ENCODE data around the gene PIGZ. TPM values are rescaled to one million over a fixed set of nuclear protein-coding genes. Genes with fewer than 3 reads are reported as not detected.

PIGZ gene
- total RNA-seq, 2 donors from 2014 or later = 0.78 to 0.82 TPM

DNA sequence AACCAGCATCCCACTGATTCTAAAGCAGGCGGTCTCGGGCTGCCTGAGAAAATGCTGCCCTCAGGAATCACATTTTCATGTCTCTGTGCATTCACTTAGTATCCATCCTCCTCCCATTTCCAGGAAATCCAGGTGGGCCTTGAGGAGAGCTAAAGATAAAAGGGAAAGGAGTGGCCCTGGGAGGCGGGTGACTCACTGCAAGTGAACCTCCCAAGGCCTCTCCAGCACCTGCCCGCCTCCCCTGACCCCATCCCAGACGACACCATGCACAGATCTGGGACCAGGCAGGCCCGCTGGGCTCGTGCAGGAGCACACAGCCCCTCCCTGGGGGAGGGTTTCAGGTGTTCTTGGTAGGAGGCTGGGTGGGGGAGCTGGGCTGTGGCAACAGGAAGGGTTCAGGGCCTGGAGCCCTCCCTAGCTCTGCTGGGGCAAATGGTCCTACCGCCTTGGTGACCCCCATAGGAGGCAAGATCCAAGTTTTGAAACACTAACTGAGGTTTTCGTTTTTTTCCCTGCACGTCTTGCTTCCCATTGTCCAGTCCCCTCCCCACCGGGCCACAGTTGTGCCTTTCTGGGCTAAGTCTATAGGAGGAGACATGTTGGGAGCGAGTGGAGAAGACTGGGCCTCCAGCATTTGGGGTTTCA, 38.8 kb upstream of the PIGZ start:
- Mint-ChIP-seq H3K4me1 (peaks cover 4% of the 10 kb centered on the region), H3K4me3 (no peak overlapping the region), H3K9me3 (no peaks in the 10 kb centered on the region), H3K27me3 (no peaks in the 10 kb centered on the region), H3K36me3 (ENCODE audit: low read depth) (no peaks in the 10 kb centered on the region), H3K27ac (no peak overlapping the region)
- ATAC-seq (replicated peaks) = no peak

DNA sequence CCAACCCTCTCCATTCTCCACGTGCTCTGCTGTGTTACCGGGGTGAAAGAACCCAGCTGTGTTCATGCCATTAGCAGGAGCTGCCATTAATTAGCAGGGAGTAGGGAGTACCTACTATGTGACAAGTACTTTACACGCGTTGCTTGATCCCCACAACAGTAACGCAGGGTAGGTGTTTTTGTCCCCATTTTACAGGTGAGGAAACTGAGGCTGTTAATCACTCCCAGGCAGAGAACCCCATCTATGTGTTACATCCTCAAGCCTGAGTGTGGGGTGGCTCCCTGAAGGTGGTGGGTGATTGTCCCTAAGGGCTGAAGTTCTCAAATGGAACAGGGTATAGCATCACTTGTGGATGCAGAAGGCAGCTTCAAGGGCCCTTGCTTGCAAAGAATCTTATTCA, 38.2 kb upstream of the PIGZ start:
- no peaks in the 10 kb centered on the region for H3K36me3 Mint-ChIP-seq (ENCODE audit: low read depth)
- no peak for ATAC-seq (replicated peaks)
- no peak overlapping the region for H3K4me3 Mint-ChIP-seq
- H3K27me3 Mint-ChIP-seq = no peaks in the 10 kb centered on the region
- peaks cover 4% of the 10 kb centered on the region for H3K4me1 Mint-ChIP-seq
- H3K9me3 Mint-ChIP-seq = no peaks in the 10 kb centered on the region
- no peak overlapping the region for H3K27ac Mint-ChIP-seq

DNA sequence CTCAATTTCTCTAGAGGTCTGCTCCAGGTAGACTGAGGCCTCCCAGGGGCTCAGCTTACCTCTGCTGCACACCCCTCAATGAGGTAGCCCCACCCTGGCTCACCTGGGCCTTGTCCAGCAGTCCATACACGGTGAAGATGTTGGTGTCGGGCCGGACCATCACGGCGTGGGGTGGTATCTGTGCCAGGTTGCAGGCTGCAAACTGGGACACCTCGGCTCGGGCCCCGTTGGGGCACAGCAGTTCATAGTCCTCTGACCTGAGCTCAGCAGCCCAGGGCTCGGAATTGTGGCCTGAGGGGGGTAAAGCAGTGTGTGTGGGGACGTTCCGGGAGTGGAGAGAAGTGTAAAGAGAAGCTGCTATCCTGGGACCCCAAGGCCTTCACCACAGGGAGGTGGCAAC, 37.8 kb upstream of the PIGZ start:
- no peaks in the 10 kb centered on the region for H3K36me3 Mint-ChIP-seq (ENCODE audit: low read depth)
- H3K27ac Mint-ChIP-seq = no peak overlapping the region

DNA sequence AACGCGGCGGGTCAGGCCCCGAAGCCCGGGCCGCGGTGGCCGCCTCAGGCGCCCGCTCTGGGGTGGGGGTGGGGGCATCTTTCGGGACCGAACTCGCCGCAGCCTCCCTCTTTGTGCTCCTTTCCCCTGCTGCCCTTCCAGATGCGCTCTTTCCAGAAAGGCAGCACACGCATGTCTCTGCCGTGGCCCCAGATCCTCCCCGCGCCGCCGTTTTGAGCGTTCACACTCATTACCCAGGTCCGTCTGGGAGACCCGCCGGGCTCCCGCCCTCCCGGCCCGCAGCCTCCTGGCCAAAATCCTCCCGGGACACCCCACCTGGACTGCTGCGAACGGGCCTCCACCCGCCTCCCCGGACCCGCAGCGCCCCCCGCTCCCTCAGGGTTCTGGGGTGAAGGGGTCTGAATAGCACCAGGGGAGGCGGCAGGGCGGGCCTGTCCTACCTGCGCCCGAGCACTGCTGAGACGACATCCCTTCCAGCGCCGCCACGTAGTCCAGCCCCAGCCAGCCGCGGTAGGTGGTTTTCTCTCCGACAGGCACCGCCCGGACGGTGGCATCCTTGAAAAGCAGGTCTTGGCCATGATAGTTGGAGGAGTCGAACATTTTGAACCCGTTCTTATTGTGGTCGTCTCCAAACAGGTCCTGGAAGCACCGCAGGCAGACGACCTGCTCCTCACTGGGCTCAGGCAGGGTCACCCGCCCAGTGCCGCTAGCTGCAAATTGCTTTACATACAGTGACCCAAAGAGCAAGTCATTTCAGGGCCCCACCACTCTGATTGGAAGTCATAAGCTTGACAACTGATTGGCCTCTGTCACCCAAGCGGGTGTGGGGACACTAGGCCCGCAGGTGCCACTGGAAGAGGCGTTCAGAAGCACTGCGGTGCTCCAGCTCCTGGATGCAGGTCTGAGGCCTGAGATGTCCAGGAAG, 35.1 kb upstream of the PIGZ start:
- H3K27ac Mint-ChIP-seq = peak overlapping the region; percentile 73
- ATAC-seq (replicated peaks) = peak; percentile 35
- H3K9me3 Mint-ChIP-seq = no peaks in the 10 kb centered on the region
- no peaks in the 10 kb centered on the region for H3K36me3 Mint-ChIP-seq (ENCODE audit: low read depth)
- H3K4me1 Mint-ChIP-seq = peaks cover 4% of the 10 kb centered on the region
- no peaks in the 10 kb centered on the region for H3K27me3 Mint-ChIP-seq
- peak overlapping the region; percentile 84 for H3K4me3 Mint-ChIP-seq

More for the DNA sequence above, 37.8 kb upstream of the PIGZ start:
- Mint-ChIP-seq H3K4me3 (no peak overlapping the region), H3K4me1 (peaks cover 4% of the 10 kb centered on the region), H3K27me3 (no peaks in the 10 kb centered on the region), H3K9me3 (no peaks in the 10 kb centered on the region)
- no peak for ATAC-seq (replicated peaks)

DNA sequence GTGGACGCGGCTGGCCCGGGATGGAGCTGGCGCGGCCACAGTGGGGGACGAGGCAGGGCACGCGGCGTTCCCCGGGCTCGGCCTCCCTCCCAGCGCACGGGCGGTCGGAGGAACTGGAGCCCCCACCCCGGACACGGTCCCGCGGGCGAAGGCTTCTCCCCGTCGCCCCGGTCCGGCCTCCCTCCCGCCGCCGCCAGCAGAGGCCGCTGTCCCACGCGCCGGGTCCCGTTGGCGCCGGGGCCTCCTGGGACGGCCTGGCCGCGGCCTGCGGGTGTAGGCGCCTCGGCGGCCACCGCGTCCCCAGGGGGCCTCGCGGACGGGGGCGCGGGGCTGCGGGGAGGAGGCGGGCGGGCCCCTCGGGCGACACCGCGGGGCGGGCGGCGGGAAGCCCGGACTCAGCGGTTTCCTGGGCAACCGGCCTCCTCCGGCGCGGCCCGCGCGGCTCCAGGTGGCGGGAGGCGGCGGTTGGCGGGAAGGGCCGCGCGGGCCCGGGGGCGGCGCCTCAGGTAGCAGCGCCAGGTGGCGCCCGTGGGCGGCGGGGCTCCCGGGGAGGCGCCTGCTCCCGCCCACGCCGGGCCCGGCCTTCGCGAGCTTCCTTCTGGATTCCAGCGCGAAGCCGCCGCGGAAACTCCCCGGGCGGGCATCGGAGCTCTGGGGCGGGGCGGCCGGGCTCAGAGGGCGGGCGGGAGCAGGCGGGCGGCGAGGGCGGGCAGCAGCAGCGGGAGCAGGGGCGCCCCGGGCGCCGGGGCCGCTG, 34.2 kb upstream of the PIGZ start:
- ATAC-seq (replicated peaks) = peak; percentile 87
- no peak overlapping the region for H3K27ac Mint-ChIP-seq
- no peaks in the 10 kb centered on the region for H3K36me3 Mint-ChIP-seq (ENCODE audit: low read depth)
- no peaks in the 10 kb centered on the region for H3K9me3 Mint-ChIP-seq
- H3K4me3 Mint-ChIP-seq = peak overlapping the region; percentile 84
- H3K27me3 Mint-ChIP-seq = no peaks in the 10 kb centered on the region
- peaks cover 4% of the 10 kb centered on the region for H3K4me1 Mint-ChIP-seq

DNA sequence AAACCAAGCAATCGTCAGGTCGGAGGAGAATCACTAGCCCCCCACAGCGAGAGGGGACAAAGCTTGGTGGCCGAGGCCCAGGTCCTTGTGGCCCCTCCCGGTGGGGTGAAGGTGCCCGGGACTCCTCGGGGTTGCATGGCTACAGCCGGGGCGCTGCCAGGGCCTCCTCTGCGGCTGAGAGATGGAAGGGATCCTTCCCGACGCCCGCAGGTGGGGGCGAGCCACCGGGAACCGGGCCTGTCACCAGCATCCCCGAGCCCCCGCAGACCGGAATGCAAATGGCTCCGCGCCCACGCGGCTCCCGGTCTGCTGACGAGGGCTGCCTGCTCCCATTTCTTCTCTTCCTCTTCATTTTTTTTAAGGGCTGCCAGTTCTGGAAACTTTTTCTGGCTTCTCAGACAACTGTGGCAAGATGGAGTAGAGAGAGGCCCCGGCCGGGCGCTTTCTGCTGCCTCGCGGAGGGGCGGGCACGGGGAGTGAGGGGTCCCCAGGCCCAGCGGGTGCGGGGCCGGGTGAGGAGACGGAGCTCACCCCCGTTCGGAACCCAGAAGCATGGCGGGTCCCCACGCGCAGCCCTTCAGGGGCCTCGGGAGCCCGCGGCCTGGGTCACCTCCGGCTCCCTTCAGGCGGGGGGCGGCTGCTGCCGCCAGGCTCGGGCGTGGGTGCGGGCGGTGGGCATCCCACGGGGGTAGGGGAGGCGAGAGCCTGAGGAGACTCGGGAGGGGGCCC, 33.5 kb upstream of the PIGZ start:
- Mint-ChIP-seq H3K4me3 (peak overlapping the region; percentile 70), H3K27me3 (no peaks in the 10 kb centered on the region), H3K27ac (peak overlapping the region; percentile 84), H3K36me3 (ENCODE audit: low read depth) (no peaks in the 10 kb centered on the region), H3K9me3 (no peaks in the 10 kb centered on the region), H3K4me1 (peaks cover 4% of the 10 kb centered on the region)
- ATAC-seq (replicated peaks) = no peak

DNA sequence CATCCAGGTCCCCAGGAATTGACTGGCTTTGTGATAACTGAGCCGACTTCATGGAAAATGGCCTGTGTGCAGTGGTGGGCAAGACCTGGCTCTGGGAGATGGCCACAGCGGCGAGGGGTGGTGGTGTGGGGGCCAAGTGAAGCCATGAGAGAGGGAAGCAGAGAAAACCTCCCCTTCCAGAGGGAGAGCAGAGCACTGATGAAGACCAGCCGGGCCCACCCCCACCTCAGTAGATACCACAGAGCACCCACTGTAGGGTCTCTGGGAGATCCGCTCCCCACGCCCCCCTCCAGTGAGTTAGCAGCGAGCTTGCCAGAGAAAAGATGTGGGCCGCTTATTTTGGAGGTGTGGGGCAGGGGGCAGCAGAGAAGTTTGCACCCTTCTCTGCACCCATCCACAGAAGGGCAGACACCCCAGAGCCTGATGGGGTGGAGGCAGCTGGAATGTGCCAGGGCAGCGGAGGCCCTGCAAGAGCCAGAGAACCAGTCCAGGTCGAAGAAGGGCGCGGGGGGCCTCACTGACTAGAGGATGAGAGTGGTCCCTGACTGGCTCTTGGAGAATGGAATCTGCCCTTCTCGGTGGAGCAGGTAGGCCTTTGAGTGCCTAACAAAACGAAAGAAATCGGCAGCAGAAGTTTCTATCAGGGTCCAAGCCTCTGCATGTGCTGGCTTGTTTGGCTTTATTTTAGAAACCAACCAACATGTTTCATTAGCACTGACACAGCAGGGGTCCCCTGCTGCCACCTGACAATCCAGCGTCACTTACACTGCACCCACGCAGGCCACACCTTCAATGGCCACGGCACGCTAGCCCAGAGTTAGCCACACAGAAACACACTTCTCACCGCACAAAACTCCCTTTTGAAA, 32.7 kb upstream of the PIGZ start:
- Mint-ChIP-seq H3K9me3 (no peaks in the 10 kb centered on the region), H3K27me3 (no peaks in the 10 kb centered on the region), H3K4me1 (peaks cover 4% of the 10 kb centered on the region), H3K36me3 (ENCODE audit: low read depth) (no peaks in the 10 kb centered on the region), H3K4me3 (peak overlapping the region; percentile 70), H3K27ac (peak overlapping the region; percentile 84)
- ATAC-seq (replicated peaks) = no peak

DNA sequence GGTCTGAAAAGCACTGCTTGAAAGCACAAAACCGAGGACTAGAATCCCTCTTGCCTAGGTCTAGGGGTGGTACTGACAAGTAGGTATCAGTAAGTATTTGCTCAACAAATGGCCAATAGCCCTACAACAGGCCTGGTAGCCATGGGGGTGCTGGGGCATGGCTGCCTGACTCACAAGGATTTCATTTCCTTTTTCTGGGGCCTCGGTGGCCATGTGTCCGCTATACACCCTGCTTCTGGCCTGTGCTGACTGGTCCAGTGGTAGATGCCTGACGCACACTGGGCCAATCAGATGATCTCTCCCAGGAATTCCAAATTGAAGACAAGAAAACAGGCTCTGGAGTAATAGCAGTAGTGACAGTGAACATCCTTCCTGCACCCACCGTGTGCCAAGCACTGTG, 31.6 kb upstream of the PIGZ start:
- Mint-ChIP-seq H3K4me3 (no peak overlapping the region), H3K27ac (no peak overlapping the region), H3K27me3 (no peaks in the 10 kb centered on the region)

DNA sequence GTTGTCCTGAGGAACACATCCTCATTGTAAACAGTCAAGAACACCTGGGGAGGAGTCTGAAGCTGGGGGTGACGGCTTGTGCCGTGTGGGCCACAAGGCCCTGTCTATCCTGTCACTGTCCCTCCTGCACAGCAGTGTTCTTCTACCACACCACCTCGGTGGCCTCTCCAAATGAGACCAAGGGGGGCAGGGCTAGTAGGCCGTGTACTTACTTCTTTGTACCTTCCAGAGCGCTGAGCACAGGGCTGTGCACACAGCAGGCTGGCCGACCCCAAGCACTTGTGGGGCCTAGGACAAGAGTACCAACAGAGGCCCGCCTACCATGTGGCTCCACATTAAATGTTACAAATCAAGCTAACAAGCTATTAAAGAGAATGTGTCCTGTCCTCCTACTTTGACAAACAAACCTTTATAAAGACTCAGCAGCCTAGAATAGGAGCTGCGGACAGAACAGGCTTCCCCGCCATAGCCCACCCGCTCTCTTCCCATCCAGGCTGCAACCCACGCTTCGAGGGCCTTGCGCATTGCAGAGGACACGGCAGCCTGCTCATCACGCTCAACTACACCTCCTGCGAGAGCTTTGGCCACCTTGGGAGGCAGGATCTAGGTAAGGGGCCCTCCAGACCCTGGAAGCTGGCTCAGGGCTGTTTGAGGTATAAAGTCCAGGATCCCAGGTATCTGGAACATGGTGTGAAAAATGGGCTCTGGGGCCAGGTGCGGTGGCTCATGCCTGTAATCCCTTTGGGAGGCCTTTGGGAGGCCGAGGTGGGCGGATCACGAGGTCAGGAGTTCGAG, 30.5 kb upstream of the PIGZ start:
- Mint-ChIP-seq H3K27ac (no peak overlapping the region), H3K4me3 (no peak overlapping the region), H3K36me3 (ENCODE audit: low read depth) (no peaks in the 10 kb centered on the region), H3K27me3 (no peaks in the 10 kb centered on the region), H3K9me3 (no peaks in the 10 kb centered on the region), H3K4me1 (no peaks in the 10 kb centered on the region)
- ATAC-seq (replicated peaks) = no peak

More for the DNA sequence above, 31.6 kb upstream of the PIGZ start:
- Mint-ChIP-seq H3K4me1 (peaks cover 4% of the 10 kb centered on the region), H3K36me3 (ENCODE audit: low read depth) (no peaks in the 10 kb centered on the region), H3K9me3 (no peaks in the 10 kb centered on the region)
- no peak for ATAC-seq (replicated peaks)

DNA sequence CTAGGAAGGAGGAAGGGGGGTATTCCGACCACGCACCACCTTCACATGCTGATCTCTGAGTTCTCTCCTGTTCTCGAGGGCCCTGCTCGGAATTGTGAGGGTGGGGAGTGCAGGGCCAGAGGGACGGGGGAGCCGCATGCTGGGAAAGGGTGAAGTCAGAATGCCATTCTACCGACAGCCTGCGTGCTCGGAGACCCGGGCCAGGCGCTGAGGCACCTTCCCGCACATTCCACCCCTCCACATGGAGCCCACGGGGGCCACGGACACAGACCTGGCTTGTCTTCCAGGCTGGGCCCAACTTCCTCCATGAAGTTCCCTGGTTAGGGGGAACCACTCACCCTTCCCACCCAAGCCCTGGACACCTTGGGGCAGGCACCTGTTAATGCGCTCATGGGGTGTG, 28.7 kb upstream of the PIGZ start:
- Mint-ChIP-seq H3K9me3 (no peaks in the 10 kb centered on the region), H3K27me3 (no peaks in the 10 kb centered on the region), H3K36me3 (ENCODE audit: low read depth) (no peaks in the 10 kb centered on the region), H3K4me3 (no peak overlapping the region), H3K4me1 (no peaks in the 10 kb centered on the region), H3K27ac (no peak overlapping the region)
- ATAC-seq (replicated peaks) = no peak

DNA sequence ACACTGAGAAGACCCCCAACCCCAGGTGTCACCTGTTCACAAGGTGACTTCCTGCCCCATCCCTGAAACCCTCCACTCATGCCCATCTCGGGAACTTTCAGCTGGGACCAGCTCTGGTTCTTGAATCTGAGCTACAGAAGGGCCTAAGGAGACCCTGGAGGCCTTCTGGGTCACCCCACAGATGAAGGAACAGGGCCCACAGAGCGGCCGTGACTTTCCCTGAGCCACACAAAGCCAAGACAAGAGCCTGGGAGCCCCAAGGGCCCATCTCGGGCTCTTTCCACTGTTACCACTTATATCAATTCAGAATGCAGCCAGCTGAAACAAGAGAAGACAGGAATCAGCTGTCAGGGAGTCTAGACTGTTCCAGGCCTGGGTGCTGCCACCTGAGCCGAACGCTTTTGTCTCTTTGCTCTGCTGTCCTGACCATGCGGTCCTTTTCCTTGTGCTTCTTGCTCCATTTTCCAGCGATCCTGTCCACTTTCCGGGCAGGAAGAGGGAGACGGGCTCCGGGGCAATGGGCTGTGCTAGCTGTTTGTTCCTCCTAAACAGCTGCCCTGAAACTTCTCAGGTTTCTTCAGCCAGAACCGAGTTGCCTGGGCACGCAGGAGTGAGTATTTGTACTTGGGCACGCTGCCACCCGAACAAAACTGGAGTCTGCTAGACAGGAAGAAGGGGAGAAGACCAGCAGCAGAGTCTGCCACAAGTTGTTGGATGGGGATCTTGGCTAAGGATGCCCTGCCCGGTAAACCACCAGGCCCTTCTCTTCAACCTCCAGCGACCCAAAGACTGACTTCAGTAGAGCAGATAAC, 28.0 kb upstream of the PIGZ start:
- H3K4me3 Mint-ChIP-seq = no peak overlapping the region
- no peaks in the 10 kb centered on the region for H3K4me1 Mint-ChIP-seq
- H3K9me3 Mint-ChIP-seq = no peaks in the 10 kb centered on the region
- no peak for ATAC-seq (replicated peaks)
- no peaks in the 10 kb centered on the region for H3K27me3 Mint-ChIP-seq
- no peak overlapping the region for H3K27ac Mint-ChIP-seq
- no peaks in the 10 kb centered on the region for H3K36me3 Mint-ChIP-seq (ENCODE audit: low read depth)

DNA sequence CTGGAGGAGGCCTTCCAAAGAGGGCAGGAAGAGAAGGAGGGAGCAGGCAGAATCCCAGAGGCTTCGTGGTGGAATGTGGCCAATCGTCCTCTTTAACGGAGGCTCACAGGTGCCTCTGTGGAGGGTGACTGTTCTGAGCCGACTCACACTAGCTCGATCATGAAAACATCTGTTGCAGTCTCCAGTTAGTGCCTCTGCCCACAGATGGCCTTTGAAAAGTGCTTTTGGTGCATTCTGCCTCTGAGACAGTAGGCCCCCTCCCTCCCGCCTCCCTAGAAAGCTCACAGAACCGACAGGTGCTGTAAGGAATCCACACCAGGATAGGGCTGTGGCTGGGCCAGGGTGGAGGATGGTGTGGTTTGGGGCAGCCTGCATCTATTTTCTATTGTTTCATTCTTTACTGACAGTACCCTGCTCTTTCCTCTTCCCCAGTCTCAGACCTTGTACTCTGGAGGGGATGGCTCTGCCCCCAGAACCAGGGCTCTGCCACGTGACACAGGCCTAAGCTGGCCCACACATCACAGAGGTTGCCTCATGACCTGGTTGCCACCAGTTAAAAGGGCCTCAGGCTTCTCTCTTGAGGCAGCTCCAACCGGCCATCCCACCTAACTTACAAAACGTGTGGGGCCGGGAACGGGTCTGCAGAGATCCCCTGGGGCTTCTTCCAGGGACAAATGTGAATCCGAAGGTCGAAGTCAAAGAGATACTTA, 27.2 kb upstream of the PIGZ start:
- no peak overlapping the region for H3K27ac Mint-ChIP-seq
- no peaks in the 10 kb centered on the region for H3K36me3 Mint-ChIP-seq (ENCODE audit: low read depth)
- ATAC-seq (replicated peaks) = no peak
- H3K9me3 Mint-ChIP-seq = no peaks in the 10 kb centered on the region
- no peak overlapping the region for H3K4me3 Mint-ChIP-seq
- H3K4me1 Mint-ChIP-seq = no peaks in the 10 kb centered on the region
- no peaks in the 10 kb centered on the region for H3K27me3 Mint-ChIP-seq
